ENCODE data around the gene RALA. TPM values are rescaled to one million over a fixed set of nuclear protein-coding genes. Genes with fewer than 3 reads are reported as not detected.

Gene RALA
- total and polyA plus RNA-seq, 7 experiments from 2014 or later, result 24.8 to 48.2 (median 40.2) TPM

- Mint-ChIP-seq H3K4me3 (peak overlapping the region; percentile 71 to 92 (median 82)), H3K36me3 (peaks cover 14 to 55% (median 39%) of the 10 kb centered on the region in 5 donors), H3K27ac (peak overlapping the region; percentile 92 to 99 (median 98)), H3K9me3 (peaks cover 0 to 8% (median 0%) of the 10 kb centered on the region in 11 donors), H3K27me3 (no peaks in the 10 kb centered on the region), H3K4me1 (peaks cover 53 to 93% (median 72%) of the 10 kb centered on the region in 7 donors)
- H3K36me3 ChIP-seq (ENCODE audit: control insufficient read depth in 2 of 3, insufficient read depth in 3 of 3, low read length in 3 of 3), result no peaks in the 10 kb centered on the region
- ChIA-PET CTCF (interaction anchor here (0.9 to 1.1 kb wide), 3 partner anchors 52 to 111 kb away, joined by 3 to 4 read pairs (median 3); no protein-coding TSS in a partner anchor), POLR2A (interaction anchor here (0.5 to 2.0 kb wide), 6 partner anchors 10 to 97 kb away, joined by 3 to 23 read pairs (median 8); partner anchors contain the start of gene RALA)
- DNase-seq (peak in 7 of 9 donors; percentile 53 to 76 (median 68)), ATAC-seq (peak; percentile 93)
- peak overlapping the region; percentile 37 for H3K4me3 ChIP-seq (ENCODE audit: low read length)
- intact Hi-C loops (cut with micrococcal nuclease), result loop anchor here (1.0 to 5.0 kb wide), 8 partner anchors 7 to 112 kb away; partner anchors contain the start of gene RALA (in 1 of the 2)
- no peaks in the 10 kb centered on the region for H3K9me3 ChIP-seq (ENCODE audit: control insufficient read depth in 2 of 3, low read length in 3 of 3)
- H3K27me3 ChIP-seq (ENCODE audit: control insufficient read depth in 2 of 2, insufficient read depth in 2 of 2, low read length in 2 of 2), result no peaks in the 10 kb centered on the region
- H3K27ac ChIP-seq (ENCODE audit: low read depth, low read length), result peak overlapping the region; percentile 79
- H3K4me1 ChIP-seq (ENCODE audit: control insufficient read depth in 2 of 2, insufficient read depth in 2 of 2, low read length in 2 of 2), result peaks cover 18 to 29% of the 10 kb centered on the region in 2 donors
Measured at GRCh38 chr7:39633563-39634477, 10.4 kb downstream of the RALA start.

- ATAC-seq (peak; percentile 8), DNase-seq (no peak)
- H3K27ac ChIP-seq (ENCODE audit: low read depth, low read length), result peak overlapping the region; percentile 79
- Mint-ChIP-seq H3K9me3 (peaks cover 0 to 8% (median 0%) of the 10 kb centered on the region in 11 donors), H3K36me3 (peaks cover 14 to 57% (median 38%) of the 10 kb centered on the region in 5 donors), H3K4me3 (peak overlapping the region; percentile 71 to 92 (median 82)), H3K27ac (peak overlapping the region; percentile 92 to 99 (median 98)), H3K27me3 (no peaks in the 10 kb centered on the region), H3K4me1 (peaks cover 56 to 95% (median 74%) of the 10 kb centered on the region in 7 donors)
- ChIA-PET CTCF (interaction anchor here (0.9 to 1.1 kb wide), 2 partner anchors 52 to 110 kb away, joined by 3 read pairs; no protein-coding TSS in a partner anchor), POLR2A (interaction anchor here (0.5 to 2.0 kb wide), 5 partner anchors 10 to 97 kb away, joined by 3 to 17 read pairs (median 4); partner anchors contain the start of gene RALA)
- intact Hi-C loops (cut with micrococcal nuclease), result loop anchor here (1.0 to 5.0 kb wide), 7 partner anchors 10 to 112 kb away; partner anchors contain the start of gene RALA (in 1 of the 2)
- H3K36me3 ChIP-seq (ENCODE audit: control insufficient read depth in 2 of 3, insufficient read depth in 3 of 3, low read length in 3 of 3), result no peaks in the 10 kb centered on the region
- H3K9me3 ChIP-seq (ENCODE audit: control insufficient read depth in 2 of 3, low read length in 3 of 3), result no peaks in the 10 kb centered on the region
- H3K4me1 ChIP-seq (ENCODE audit: control insufficient read depth in 2 of 2, insufficient read depth in 2 of 2, low read length in 2 of 2), result peaks cover 18 to 29% of the 10 kb centered on the region in 2 donors
- H3K4me3 ChIP-seq (ENCODE audit: low read length), result peak overlapping the region; percentile 37
- H3K27me3 ChIP-seq (ENCODE audit: control insufficient read depth in 2 of 2, insufficient read depth in 2 of 2, low read length in 2 of 2), result no peaks in the 10 kb centered on the region
Measured at GRCh38 chr7:39634478-39634805, 11.1 kb downstream of the RALA start.

GRCh38 chr7:39637400-39637799 lies 14.0 kb downstream of the RALA start:
- no peak overlapping the region for H3K27ac ChIP-seq (ENCODE audit: low read depth, low read length)
- no peak for DNase-seq
- Mint-ChIP-seq H3K27ac (no peak overlapping the region), H3K36me3 (peaks cover under 1 to 54% (median 36%) of the 10 kb centered on the region in 5 donors), H3K4me1 (peaks cover 61 to 99% (median 92%) of the 10 kb centered on the region in 7 donors), H3K4me3 (no peak overlapping the region), H3K27me3 (no peaks in the 10 kb centered on the region), H3K9me3 (peaks cover 0 to 8% (median 0%) of the 10 kb centered on the region in 11 donors)
- ChIA-PET POLR2A (interaction anchor here (0.6 to 1.1 kb wide), 4 partner anchors 14 to 153 kb away, joined by 3 to 4 read pairs (median 3); partner anchors contain the start of gene RALA), CTCF (no interaction called here)
- no peak for ATAC-seq
- intact Hi-C loops (cut with micrococcal nuclease), result loop anchor here in 1 of 2 donors (5.0 kb wide), 1 partner anchor 35 kb away; no protein-coding TSS in a partner anchor
- peaks cover 18 to 37% of the 10 kb centered on the region in 2 donors for H3K4me1 ChIP-seq (ENCODE audit: control insufficient read depth in 2 of 2, insufficient read depth in 2 of 2, low read length in 2 of 2)
- no peaks in the 10 kb centered on the region for H3K27me3 ChIP-seq (ENCODE audit: control insufficient read depth in 2 of 2, insufficient read depth in 2 of 2, low read length in 2 of 2)
- no peaks in the 10 kb centered on the region for H3K36me3 ChIP-seq (ENCODE audit: control insufficient read depth in 2 of 3, insufficient read depth in 3 of 3, low read length in 3 of 3)
- H3K9me3 ChIP-seq (ENCODE audit: control insufficient read depth in 2 of 3, low read length in 3 of 3), result no peaks in the 10 kb centered on the region
- no peak overlapping the region for H3K4me3 ChIP-seq (ENCODE audit: low read length)

- Mint-ChIP-seq H3K27ac (peak overlapping the region in 2 of 9 donors; percentile 52 to 60), H3K4me1 (peaks cover 60 to 99% (median 92%) of the 10 kb centered on the region in 7 donors), H3K4me3 (peak overlapping the region in 2 of 10 donors; percentile 23 to 36), H3K27me3 (no peaks in the 10 kb centered on the region), H3K9me3 (peaks cover 0 to 8% (median 0%) of the 10 kb centered on the region in 11 donors), H3K36me3 (peaks cover 0 to 51% (median 35%) of the 10 kb centered on the region in 5 donors)
- Histone ChIP-seq H3K27ac (ENCODE audit: low read depth, low read length) (no peak overlapping the region), H3K36me3 (ENCODE audit: control insufficient read depth in 2 of 3, insufficient read depth in 3 of 3, low read length in 3 of 3) (no peaks in the 10 kb centered on the region), H3K9me3 (ENCODE audit: control insufficient read depth in 2 of 3, low read length in 3 of 3) (no peaks in the 10 kb centered on the region), H3K4me1 (ENCODE audit: control insufficient read depth in 2 of 2, insufficient read depth in 2 of 2, low read length in 2 of 2) (peaks cover 18 to 33% of the 10 kb centered on the region in 2 donors), H3K4me3 (ENCODE audit: low read length) (no peak overlapping the region), H3K27me3 (ENCODE audit: control insufficient read depth in 2 of 2, insufficient read depth in 2 of 2, low read length in 2 of 2) (no peaks in the 10 kb centered on the region)
- POLR2A ChIA-PET, result interaction anchor here (1.0 to 1.1 kb wide), 2 partner anchors 14 to 56 kb away, joined by 3 to 4 read pairs; partner anchors contain the start of gene RALA
- intact Hi-C loops (cut with micrococcal nuclease), result loop anchor here in 1 of 2 donors (5.0 kb wide), 1 partner anchor 34 kb away; no protein-coding TSS in a partner anchor
- CTCF ChIA-PET, result no interaction called here
- no peak for ATAC-seq
- DNase-seq, result no peak
Measured at GRCh38 chr7:39637963-39638485, 14.7 kb downstream of the RALA start.

- Mint-ChIP-seq H3K27ac (no peak overlapping the region), H3K4me1 (peaks cover 23 to 92% (median 86%) of the 10 kb centered on the region in 7 donors), H3K4me3 (no peak overlapping the region), H3K36me3 (peaks cover 4 to 31% (median 22%) of the 10 kb centered on the region in 5 donors), H3K27me3 (no peaks in the 10 kb centered on the region), H3K9me3 (no peaks in the 10 kb centered on the region)
- Histone ChIP-seq H3K36me3 (ENCODE audit: control insufficient read depth in 2 of 3, insufficient read depth in 3 of 3, low read length in 3 of 3) (no peaks in the 10 kb centered on the region), H3K27ac (ENCODE audit: low read depth, low read length) (no peak overlapping the region), H3K27me3 (ENCODE audit: control insufficient read depth in 2 of 2, insufficient read depth in 2 of 2, low read length in 2 of 2) (no peaks in the 10 kb centered on the region), H3K4me1 (ENCODE audit: control insufficient read depth in 2 of 2, insufficient read depth in 2 of 2, low read length in 2 of 2) (peaks cover 0 to 8% of the 10 kb centered on the region in 2 donors), H3K4me3 (ENCODE audit: low read length) (no peak overlapping the region), H3K9me3 (ENCODE audit: control insufficient read depth in 2 of 3, low read length in 3 of 3) (no peaks in the 10 kb centered on the region)
- ChIA-PET POLR2A (no interaction called here), CTCF (no interaction called here)
- ATAC-seq (no peak), DNase-seq (no peak)
- intact Hi-C loops (cut with micrococcal nuclease), result loop anchor here in 1 of 2 donors (2.0 kb wide), 1 partner anchor 16 kb away; no protein-coding TSS in a partner anchor
Measured at GRCh38 chr7:39642896-39643295, 19.5 kb downstream of the RALA start.

- no peak overlapping the region for H3K4me3 Mint-ChIP-seq
- peak overlapping the region in 1 of 9 donors; percentile 41 for H3K27ac Mint-ChIP-seq
- H3K4me1 Mint-ChIP-seq, result peaks cover 20 to 92% (median 86%) of the 10 kb centered on the region in 7 donors
- H3K27ac ChIP-seq (ENCODE audit: low read depth, low read length), result no peak overlapping the region
- H3K27me3 Mint-ChIP-seq, result no peaks in the 10 kb centered on the region
- peaks cover 0 to 4% (median 0%) of the 10 kb centered on the region in 11 donors for H3K9me3 Mint-ChIP-seq
- H3K4me1 ChIP-seq (ENCODE audit: control insufficient read depth in 2 of 2, insufficient read depth in 2 of 2, low read length in 2 of 2), result peaks cover 0 to 8% of the 10 kb centered on the region in 2 donors
- H3K36me3 Mint-ChIP-seq, result peaks cover 13 to 31% (median 19%) of the 10 kb centered on the region in 5 donors
- ChIA-PET POLR2A (no interaction called here), CTCF (no interaction called here)
- no peak overlapping the region for H3K4me3 ChIP-seq (ENCODE audit: low read length)
- no peaks in the 10 kb centered on the region for H3K9me3 ChIP-seq (ENCODE audit: control insufficient read depth in 2 of 3, low read length in 3 of 3)
- H3K27me3 ChIP-seq (ENCODE audit: control insufficient read depth in 2 of 2, insufficient read depth in 2 of 2, low read length in 2 of 2), result no peaks in the 10 kb centered on the region
- ATAC-seq (no peak), DNase-seq (no peak)
- H3K36me3 ChIP-seq (ENCODE audit: control insufficient read depth in 2 of 3, insufficient read depth in 3 of 3, low read length in 3 of 3), result no peaks in the 10 kb centered on the region
- intact Hi-C loops (cut with micrococcal nuclease), result no loop called here
Measured at GRCh38 chr7:39644170-39644569, 20.8 kb downstream of the RALA start.

Data from naive thymus-derived CD4-positive, alpha-beta T cell (primary cell).